Fibroblast of lung (primary cell): ENCODE data around the gene RPRD1A. TPM values are rescaled to one million over a fixed set of nuclear protein-coding genes. Genes with fewer than 3 reads are reported as not detected.
"Not testable (repeated sequence)": the region's sequence is repeated elsewhere in the genome, so short reads cannot be mapped to it uniquely, and the experiment has no call there.

Experiments
- DNase-seq, 2 donors: peaks; one replicate each; pipeline versions ENCODE4 v3.0.0 to v3.0.0-alpha.2; 2010; ENCODE audit warnings: low read depth in 2 of 2
- H2AFZ ChIP-seq: 2 replicates; pipeline ENCODE4 v1.5.1; 2012; ENCODE audit warnings: low read length, control low read depth, inconsistent platforms
- H3K27ac ChIP-seq: 2 replicates; pipeline ENCODE4 v1.5.1; 2011; ENCODE audit warnings: low read length, control low read depth; ENCODE audit not compliant: insufficient read depth
- H3K27me3 ChIP-seq: 2 replicates; pipeline ENCODE4 v1.5.1; 2011; ENCODE audit warnings: mild to moderate bottlenecking, low read length; ENCODE audit not compliant: control insufficient read depth, insufficient read depth
- H3K36me3 ChIP-seq: 2 replicates; pipeline ENCODE4 v1.5.1; 2011; ENCODE audit warnings: low read length; ENCODE audit not compliant: control insufficient read depth, insufficient read depth
- H3K4me1 ChIP-seq: 2 replicates; pipeline ENCODE4 v1.5.1; 2011; ENCODE audit warnings: low read length; ENCODE audit not compliant: control insufficient read depth, insufficient read depth; ENCODE audit errors: extremely low read depth
- H3K4me2 ChIP-seq: 2 replicates; pipeline ENCODE4 v1.5.1; 2011; ENCODE audit warnings: low read length, control low read depth; ENCODE audit not compliant: insufficient read depth; ENCODE audit errors: extremely low read depth
- H3K4me3 ChIP-seq, 4 experiments: fragments of 200-600 bp in 1 of 4; sonication (generic) in 1 of 4; replicated peaks in 1 of 4; 2 replicates each; pipeline ENCODE4 v1.5.1; 2011 to 2016; ENCODE audit warnings: low read length in 4 of 4, low read depth in 3 of 4, mild to moderate bottlenecking in 3 of 4, control low read depth in 2 of 4, inconsistent platforms in 1 of 4, mixed read lengths in 1 of 4; ENCODE audit not compliant: insufficient read depth in 1 of 4; ENCODE audit errors: control extremely low read depth in 1 of 4
- H3K79me2 ChIP-seq: 2 replicates; pipeline ENCODE4 v1.5.1; 2012; ENCODE audit warnings: mild to moderate bottlenecking, low read length, inconsistent platforms; ENCODE audit not compliant: control insufficient read depth, insufficient read depth
- H3K9ac ChIP-seq: 2 replicates; pipeline ENCODE4 v1.5.1; 2011; ENCODE audit warnings: mild to moderate bottlenecking, low read length, control low read depth; ENCODE audit not compliant: insufficient read depth
- H3K9me3 ChIP-seq: 2 replicates; pipeline ENCODE4 v1.5.1; 2012; ENCODE audit warnings: low read depth, low read length; ENCODE audit not compliant: control insufficient read depth, insufficient read depth
- H4K20me1 ChIP-seq: 2 replicates; pipeline ENCODE4 v1.5.1; 2011; ENCODE audit warnings: low read length; ENCODE audit not compliant: control insufficient read depth, insufficient read depth; ENCODE audit errors: extremely low read depth
- EZH2 ChIP-seq: IDR thresholded peaks from 2 replicates; pipeline ENCODE4 v1.5.1; 2012; ENCODE audit warnings: low read length, control low read depth, mild to moderate bottlenecking; ENCODE audit errors: missing control alignments
- polyA plus RNA-seq, 2 donors: library from polyadenylated mRNA; depleted of rRNA in 1 of 2; stranded (reverse) in 1 of 2; unstranded in 1 of 2; fragments of >200 nt; gene quantifications; 2 replicates each; pipeline ENCODE4 v1.2.1, GENCODE V29; 2011 to 2012; ENCODE audit warnings: missing spikeins in 1 of 2
- total RNA-seq: library from RNA; depleted of rRNA; stranded (reverse); fragments of >200 nt; gene quantifications from 2 replicates; pipeline ENCODE4 v1.2.1, GENCODE V29; 2014
- TF ChIP-seq, protein P1 (sequence below), 2 donors: IDR thresholded peaks in 1 of 2; conservative IDR thresholded peaks in 1 of 2; 1 replicate in 1 of 2; 2 replicates in 1 of 2; pipeline ENCODE4 v1.5.1; 2011 to 2012; ENCODE audit warnings: low read length in 2 of 2, control low read depth in 1 of 2, inconsistent platforms in 1 of 2, low read depth in 1 of 2, mild to moderate bottlenecking in 1 of 2

RPRD1A gene
- total and polyA plus RNA-seq, 2 donors (not counting 1 experiment from before 2014, with no cell fraction given): 36.4 to 46.2 TPM

DNA sequence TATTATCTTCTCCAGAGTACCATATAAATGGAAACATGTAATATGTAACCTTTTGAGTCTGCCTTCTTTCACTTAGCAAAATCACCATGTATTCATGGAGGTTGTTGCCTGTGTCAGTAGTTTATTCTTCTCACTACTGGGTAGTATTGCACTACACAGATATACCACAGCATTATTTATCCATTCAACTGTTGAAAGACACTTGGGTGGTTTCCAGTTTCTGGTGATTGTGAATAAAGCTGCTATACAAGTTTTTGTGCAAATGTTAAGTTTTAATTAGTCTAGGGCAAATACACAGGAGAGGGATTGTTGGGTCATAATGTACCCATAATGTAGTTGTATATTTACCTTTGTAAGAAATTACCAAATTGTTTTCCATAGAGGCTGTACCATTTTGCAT lies 29.6 kb upstream of the RPRD1A start:
- H3K27ac ChIP-seq: no peak overlapping the region
- no peaks in the 10 kb centered on the region for H3K36me3 ChIP-seq
- TF ChIP-seq, protein P1, sequence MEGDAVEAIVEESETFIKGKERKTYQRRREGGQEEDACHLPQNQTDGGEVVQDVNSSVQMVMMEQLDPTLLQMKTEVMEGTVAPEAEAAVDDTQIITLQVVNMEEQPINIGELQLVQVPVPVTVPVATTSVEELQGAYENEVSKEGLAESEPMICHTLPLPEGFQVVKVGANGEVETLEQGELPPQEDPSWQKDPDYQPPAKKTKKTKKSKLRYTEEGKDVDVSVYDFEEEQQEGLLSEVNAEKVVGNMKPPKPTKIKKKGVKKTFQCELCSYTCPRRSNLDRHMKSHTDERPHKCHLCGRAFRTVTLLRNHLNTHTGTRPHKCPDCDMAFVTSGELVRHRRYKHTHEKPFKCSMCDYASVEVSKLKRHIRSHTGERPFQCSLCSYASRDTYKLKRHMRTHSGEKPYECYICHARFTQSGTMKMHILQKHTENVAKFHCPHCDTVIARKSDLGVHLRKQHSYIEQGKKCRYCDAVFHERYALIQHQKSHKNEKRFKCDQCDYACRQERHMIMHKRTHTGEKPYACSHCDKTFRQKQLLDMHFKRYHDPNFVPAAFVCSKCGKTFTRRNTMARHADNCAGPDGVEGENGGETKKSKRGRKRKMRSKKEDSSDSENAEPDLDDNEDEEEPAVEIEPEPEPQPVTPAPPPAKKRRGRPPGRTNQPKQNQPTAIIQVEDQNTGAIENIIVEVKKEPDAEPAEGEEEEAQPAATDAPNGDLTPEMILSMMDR (conservative IDR thresholded peaks at IDR 0.05 in 1 of 2, IDR thresholded peaks at IDR 0.05 in 1 of 2; ENCODE audit: low read depth in 1 of 2, low read length in 2 of 2): no peak
- no peak for TF ChIP-seq EZH2

GRCh38 chr18:36095936-36096519 lies 28.7 kb upstream of the RPRD1A start:
- Histone ChIP-seq H3K9me3 (no peaks in the 10 kb centered on the region), H3K4me2 (no peak overlapping the region), H4K20me1 (no peaks in the 10 kb centered on the region), H3K4me1 (no peaks in the 10 kb centered on the region), H3K9ac (no peak overlapping the region), H3K27me3 (no peaks in the 10 kb centered on the region), H3K4me3 (no peak overlapping the region), H3K79me2 (no peaks in the 10 kb centered on the region), H2AFZ (no peak overlapping the region), H3K27ac (no peak overlapping the region), H3K36me3 (no peaks in the 10 kb centered on the region)
- DNase-seq: peak; percentile 65 to 90
- TF ChIP-seq, protein P1 (conservative IDR thresholded peaks at IDR 0.05 in 1 of 2, IDR thresholded peaks at IDR 0.05 in 1 of 2; ENCODE audit: low read depth in 1 of 2, low read length in 2 of 2): peak; percentile 36 to 46
- no peak for TF ChIP-seq EZH2

More for the DNA sequence above, 29.6 kb upstream of the RPRD1A start:
- Histone ChIP-seq H3K4me2 (no peak overlapping the region), H2AFZ (no peak overlapping the region), H3K27me3 (no peaks in the 10 kb centered on the region), H3K4me1 (no peaks in the 10 kb centered on the region), H3K4me3 (no peak overlapping the region), H4K20me1 (no peaks in the 10 kb centered on the region), H3K79me2 (no peaks in the 10 kb centered on the region), H3K9me3 (no peaks in the 10 kb centered on the region), H3K9ac (no peak overlapping the region)
- DNase-seq: no peak

DNA sequence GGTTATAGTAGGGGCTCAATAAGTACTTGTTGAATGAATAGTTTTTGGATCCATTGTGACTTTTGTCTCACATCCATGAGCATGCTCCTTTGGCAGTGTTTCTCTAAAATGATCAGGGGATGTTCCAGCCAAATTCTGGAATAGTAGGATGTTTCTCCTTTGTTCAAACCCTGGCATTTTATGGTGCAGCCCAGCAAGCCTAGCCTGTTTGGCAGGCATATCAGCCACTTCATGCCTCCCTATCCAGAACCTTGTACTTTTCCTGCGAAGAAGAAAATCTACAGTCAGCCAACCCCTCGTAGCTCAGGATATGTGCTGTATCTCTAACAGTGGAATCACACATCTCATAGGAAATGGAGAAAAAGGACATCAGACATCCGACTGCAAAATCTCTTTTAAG lies 27.1 kb upstream of the RPRD1A start:
- no peak for DNase-seq
- no peaks in the 10 kb centered on the region for H3K9me3 ChIP-seq
- H2AFZ ChIP-seq: no peak overlapping the region
- H3K4me2 ChIP-seq: no peak overlapping the region
- H3K27me3 ChIP-seq: no peaks in the 10 kb centered on the region
- H3K36me3 ChIP-seq: no peaks in the 10 kb centered on the region
- H3K4me1 ChIP-seq: no peaks in the 10 kb centered on the region
- no peak overlapping the region for H3K4me3 ChIP-seq
- no peaks in the 10 kb centered on the region for H4K20me1 ChIP-seq
- H3K79me2 ChIP-seq: no peaks in the 10 kb centered on the region
- TF ChIP-seq, protein P1 (conservative IDR thresholded peaks at IDR 0.05 in 1 of 2, IDR thresholded peaks at IDR 0.05 in 1 of 2; ENCODE audit: low read depth in 1 of 2, low read length in 2 of 2): no peak
- H3K9ac ChIP-seq: no peak overlapping the region
- no peak overlapping the region for H3K27ac ChIP-seq

- not testable (repeated sequence) for H2AFZ ChIP-seq, H3K27ac ChIP-seq, DNase-seq
Measured at GRCh38 chr18:36092116-36092515, 24.8 kb upstream of the RPRD1A start.

More at GRCh38 chr18:36092116-36092515, 24.8 kb upstream of the RPRD1A start:
- H3K4me3 ChIP-seq, H3K9me3 ChIP-seq, H3K4me1 ChIP-seq, H3K4me2 ChIP-seq, H3K79me2 ChIP-seq, H4K20me1 ChIP-seq, H3K27me3 ChIP-seq, H3K9ac ChIP-seq, H3K36me3 ChIP-seq: not testable (repeated sequence)
